C4-2B (cell line): Measurements from ENCODE around the gene FTCDNL1.

Experiments used
- H3K27ac ChIP-seq: fragments of 450-650 bp; 2 replicates; pipeline ENCODE4 v1.5.1; 2017
- ZFX ChIP-seq: fragments of 450-650 bp; IDR thresholded peaks from 2 replicates; pipeline ENCODE4 v1.6.1; 2017
- TF ChIP-seq, protein P1 (sequence below): fragments of 450-650 bp; conservative IDR thresholded peaks from 2 replicates; pipeline ENCODE4 v1.5.1; 2017; ENCODE audit warnings: mild to moderate bottlenecking

The FTCDNL1 gene

DNA sequence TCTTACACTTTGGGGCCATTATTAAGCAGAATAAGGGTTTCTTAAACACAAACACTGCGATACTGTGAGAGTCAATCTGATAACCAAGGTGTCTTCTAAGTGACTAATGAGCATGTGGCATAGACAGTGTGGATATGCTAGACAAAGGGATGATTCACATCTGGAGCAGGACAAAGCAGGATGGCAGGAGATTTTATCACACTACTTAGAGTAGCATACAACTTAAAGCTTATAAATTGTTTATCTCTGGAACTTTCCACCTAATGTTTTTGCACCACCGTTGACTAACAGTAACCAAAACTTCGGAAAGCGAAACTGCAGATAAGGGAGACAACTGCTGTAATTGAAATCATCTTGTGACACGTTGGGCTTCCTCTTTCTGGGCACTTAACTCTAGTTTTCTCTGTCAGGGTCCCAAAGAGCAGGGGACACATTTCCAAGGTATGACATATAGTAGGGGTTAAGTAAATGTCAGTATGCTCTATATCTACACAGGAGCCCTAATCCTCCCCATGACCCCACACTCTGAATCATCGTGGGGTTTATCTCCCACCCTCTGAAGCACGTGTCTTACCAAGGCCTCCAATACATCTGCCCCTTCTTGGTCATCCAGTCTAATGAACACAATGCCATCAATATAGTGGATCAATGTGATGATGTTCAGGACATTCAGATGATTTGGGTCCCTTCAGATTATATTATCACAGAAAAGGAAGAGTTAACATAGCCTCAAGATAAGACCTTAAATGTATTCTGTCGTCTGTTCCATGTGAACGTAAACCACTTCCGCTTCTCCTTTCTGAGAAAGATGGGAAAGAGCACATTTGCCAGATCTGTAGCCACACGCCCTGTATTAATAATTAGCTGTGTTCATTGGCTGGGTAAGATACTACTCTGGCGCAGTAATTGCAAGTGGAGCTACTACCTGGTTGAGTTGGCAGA lies 78.7 kb downstream of the FTCDNL1 start:
- H3K27ac ChIP-seq, result no peak overlapping the region
- TF ChIP-seq ZFX, result no peak
- TF ChIP-seq, protein P1, sequence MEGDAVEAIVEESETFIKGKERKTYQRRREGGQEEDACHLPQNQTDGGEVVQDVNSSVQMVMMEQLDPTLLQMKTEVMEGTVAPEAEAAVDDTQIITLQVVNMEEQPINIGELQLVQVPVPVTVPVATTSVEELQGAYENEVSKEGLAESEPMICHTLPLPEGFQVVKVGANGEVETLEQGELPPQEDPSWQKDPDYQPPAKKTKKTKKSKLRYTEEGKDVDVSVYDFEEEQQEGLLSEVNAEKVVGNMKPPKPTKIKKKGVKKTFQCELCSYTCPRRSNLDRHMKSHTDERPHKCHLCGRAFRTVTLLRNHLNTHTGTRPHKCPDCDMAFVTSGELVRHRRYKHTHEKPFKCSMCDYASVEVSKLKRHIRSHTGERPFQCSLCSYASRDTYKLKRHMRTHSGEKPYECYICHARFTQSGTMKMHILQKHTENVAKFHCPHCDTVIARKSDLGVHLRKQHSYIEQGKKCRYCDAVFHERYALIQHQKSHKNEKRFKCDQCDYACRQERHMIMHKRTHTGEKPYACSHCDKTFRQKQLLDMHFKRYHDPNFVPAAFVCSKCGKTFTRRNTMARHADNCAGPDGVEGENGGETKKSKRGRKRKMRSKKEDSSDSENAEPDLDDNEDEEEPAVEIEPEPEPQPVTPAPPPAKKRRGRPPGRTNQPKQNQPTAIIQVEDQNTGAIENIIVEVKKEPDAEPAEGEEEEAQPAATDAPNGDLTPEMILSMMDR, result no peak

DNA sequence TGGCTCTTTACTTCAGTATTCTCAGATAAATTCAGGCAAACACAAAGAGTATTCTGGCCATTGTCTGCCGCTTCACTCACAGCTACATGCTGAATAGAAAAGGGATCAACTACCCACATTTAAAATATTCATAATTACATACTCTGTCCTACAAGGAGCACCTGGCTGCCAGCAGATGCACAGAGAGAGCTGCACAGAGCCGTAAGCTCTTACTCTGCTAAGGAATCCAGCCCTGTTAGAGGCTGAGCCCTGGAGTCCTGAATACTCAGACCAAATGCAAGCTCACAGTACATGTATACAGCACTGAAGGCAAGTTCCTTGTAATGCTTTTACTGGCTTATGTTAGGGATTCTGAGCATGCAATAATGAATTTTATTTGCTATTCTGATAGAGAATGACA lies 80.3 kb downstream of the FTCDNL1 start:
- no peak overlapping the region for H3K27ac ChIP-seq

DNA sequence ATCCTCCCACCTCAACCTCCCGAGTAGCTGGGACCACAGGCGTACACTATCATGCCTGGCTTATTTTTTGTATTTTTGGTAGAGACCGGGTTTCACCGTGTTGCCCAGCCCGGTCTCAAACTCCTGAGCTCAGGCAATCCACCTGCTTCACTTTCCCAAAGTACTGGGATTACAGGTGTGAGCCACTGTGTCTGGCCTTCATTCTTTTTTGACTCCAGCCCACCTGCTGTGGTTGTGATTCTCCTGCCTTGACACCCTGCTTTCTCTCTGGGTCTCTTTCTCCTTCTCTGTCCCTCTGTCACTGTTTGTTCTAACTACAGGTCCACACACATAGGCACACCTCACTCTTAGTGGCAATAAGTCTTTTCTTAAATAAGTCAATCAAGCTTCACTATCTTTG lies 85.3 kb downstream of the FTCDNL1 start:
- TF ChIP-seq ZFX, result no peak
- TF ChIP-seq, protein P1, result no peak

More for the DNA sequence above, 80.3 kb downstream of the FTCDNL1 start:
- TF ChIP-seq, protein P1, result no peak
- TF ChIP-seq ZFX, result no peak

DNA sequence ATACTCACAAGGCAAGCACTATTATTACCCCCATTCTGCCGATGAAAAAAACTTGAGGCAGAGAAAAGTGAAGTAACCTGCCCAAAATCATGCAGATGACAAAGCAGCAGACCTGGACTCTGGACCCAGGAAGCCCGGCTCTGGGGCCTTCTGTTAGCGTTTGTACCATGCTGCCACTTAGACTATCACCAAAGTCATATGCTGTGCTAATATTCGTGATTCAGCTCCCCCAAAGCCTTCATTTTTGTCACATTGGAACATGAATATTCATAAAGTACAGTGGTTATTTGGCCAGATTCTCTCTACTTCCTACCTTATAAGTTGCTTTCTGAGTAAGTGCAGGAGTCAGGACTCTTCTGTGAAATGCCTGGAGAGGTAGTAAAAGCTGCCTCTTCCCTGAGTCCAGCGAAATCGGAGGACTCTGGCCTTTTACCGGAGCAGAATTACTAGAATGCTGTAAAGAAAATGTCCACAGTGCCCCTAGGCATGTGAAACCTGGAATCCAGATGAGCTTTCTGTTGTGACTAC lies 86.7 kb downstream of the FTCDNL1 start:
- TF ChIP-seq ZFX, result no peak
- TF ChIP-seq, protein P1, result no peak
- H3K27ac ChIP-seq, result no peak overlapping the region

More for the DNA sequence above, 85.3 kb downstream of the FTCDNL1 start:
- H3K27ac ChIP-seq, result no peak overlapping the region

DNA sequence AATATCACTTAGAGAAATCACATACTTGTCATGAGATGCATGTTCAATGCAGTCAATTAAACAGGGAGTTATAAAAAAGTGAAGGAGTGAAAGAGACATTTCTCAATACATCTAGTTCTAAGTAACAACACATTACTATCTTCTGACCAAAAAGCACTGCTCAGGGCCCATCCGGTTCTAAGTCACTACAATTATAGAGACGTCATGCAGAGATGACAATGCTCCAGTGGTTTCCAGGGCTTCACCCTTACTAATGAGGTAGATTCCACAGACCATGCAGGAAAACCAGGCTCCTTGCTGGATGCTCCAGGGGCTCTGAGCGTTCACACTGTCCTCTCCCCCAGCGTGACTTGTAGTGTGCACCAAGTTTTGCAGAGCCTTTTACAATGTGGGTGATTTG lies 88.0 kb downstream of the FTCDNL1 start:
- no peak overlapping the region for H3K27ac ChIP-seq
- TF ChIP-seq, protein P1, result no peak

DNA sequence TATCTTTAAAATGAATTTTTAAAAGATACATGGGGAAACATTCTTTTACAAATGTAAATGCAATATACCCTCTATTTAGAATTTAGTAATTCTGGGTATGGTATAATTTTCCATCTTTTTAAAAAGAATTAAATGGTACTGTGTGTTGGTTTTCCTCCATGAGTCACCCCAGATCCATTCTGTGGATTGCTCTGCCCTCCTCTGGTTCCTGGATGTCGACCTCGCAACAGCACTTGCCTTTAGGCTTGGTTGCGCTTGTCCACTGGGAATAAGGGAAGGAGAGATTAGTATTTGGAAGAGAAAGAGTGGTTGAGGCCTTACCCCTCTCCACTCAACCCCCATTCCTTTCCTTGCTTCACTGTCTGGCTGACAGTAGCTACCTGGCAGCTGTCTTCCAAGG lies 90.4 kb downstream of the FTCDNL1 start:
- H3K27ac ChIP-seq, result no peak overlapping the region
- TF ChIP-seq, protein P1, result no peak
- no peak for TF ChIP-seq ZFX

DNA sequence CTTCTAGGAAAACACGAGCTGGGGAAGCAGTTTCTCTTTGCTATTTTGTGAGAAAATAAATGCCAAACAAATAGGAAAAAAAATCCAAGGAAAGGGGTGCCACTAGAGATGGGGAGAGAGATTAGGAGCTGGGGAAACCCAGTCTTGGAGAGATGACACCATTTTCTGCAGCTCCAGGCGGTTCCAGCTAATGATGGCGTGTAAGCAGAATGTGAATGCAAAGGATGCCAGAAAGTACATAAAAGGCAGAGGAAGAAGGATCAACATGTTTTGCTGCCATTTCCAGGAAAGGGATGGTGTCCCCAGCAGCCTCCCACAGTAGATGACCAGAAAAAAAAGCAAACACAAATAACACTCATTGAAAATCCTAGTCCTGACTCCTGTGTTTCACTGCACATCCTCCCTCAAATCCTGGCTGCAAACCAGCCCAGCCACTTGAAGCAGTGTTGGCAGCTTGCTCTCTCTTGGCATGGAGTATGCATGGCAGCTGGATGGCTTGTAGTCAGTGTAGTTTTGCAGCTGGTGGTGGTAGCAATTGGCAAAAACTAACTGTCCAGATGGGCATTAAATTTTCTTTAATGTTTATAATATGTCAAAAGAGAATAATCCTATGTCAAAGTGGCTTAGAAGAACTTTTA lies 93.6 kb downstream of the FTCDNL1 start:
- H3K27ac ChIP-seq, result no peak overlapping the region
- TF ChIP-seq ZFX, result no peak
- TF ChIP-seq, protein P1, result no peak
